A549 (cell line): ENCODE results near the gene CNOT10. TPM values are rescaled to one million over a fixed set of nuclear protein-coding genes. Genes with fewer than 3 reads are reported as not detected.

Experiments used
- ATAC-seq, 2 experiments: fragments of 200-7000 bp in 1 of 2; fragments of >200 bp in 1 of 2; cut with Nextera tagmentation in 1 of 2; cut with Tn5 transposase in 1 of 2; 3 replicates each; pipeline versions ENCODE4 v1.8.0 to v1.9.1; 2018 to 2020; ENCODE audit warnings: mild to moderate bottlenecking in 1 of 2, moderate library complexity in 1 of 2
- CTCF ChIA-PET: fragments of 300-600 bp; sonication (Branson Sonifier 250); formaldehyde crosslinking; extraction: SDS; loops from one replicate; lab custom pipeline; 2021; ENCODE audit warnings: antibody characterized with exemption, inconsistent platforms; lab: Yijun Ruan, JAX
- POLR2A ChIA-PET: fragments of 350-600 bp; formaldehyde crosslinking; extraction: SDS; loops from one replicate; lab custom pipeline; 2021; ENCODE audit warnings: antibody characterized with exemption, inconsistent platforms; lab: Yijun Ruan, JAX
- DNase-seq, 2 experiments: peaks; one replicate each; pipeline versions ENCODE4 v3.0.0 to v3.0.0-alpha.2; 2011 to 2016; ENCODE audit warnings: low read depth in 1 of 2, low spot score in 1 of 2
- FAIRE-seq: peaks from 2 replicates; lab custom pipeline; 2011; peaks lifted over from hg19 to GRCh38; lab: Jason Lieb, UNC
- H3K27ac ChIP-seq, 2 experiments: fragments of >200 bp; sonication (Bioruptor Twin); formaldehyde crosslinking; 3 replicates each; pipeline ENCODE4 v1.5.1; 2016 to 2017
- H3K4me1 ChIP-seq: fragments of >200 bp; sonication (Bioruptor Twin); formaldehyde crosslinking; 3 replicates; pipeline ENCODE4 v1.6.1; 2016
- H3K4me2 ChIP-seq: fragments of >200 bp; sonication (Bioruptor Twin); formaldehyde crosslinking; 3 replicates; pipeline ENCODE4 v1.6.1; 2016
- H3K4me3 ChIP-seq: fragments of >200 bp; sonication (Bioruptor Twin); formaldehyde crosslinking; 3 replicates; pipeline ENCODE4 v1.5.1; 2016
- H3K9me3 ChIP-seq: fragments of >200 bp; sonication (Bioruptor Twin); formaldehyde crosslinking; 3 replicates; pipeline ENCODE4 v1.6.1; 2016
- BHLHE40 ChIP-seq: IDR thresholded peaks from 2 replicates; pipeline ENCODE4 v1.6.1; 2012; ENCODE audit warnings: low read depth, low read length, inconsistent platforms
- CBX2 ChIP-seq: fragments of 200-600 bp; sonication (generic); IDR thresholded peaks from 2 replicates; pipeline ENCODE4 v1.6.1; 2016; ENCODE audit warnings: low read depth, mild to moderate bottlenecking, borderline replicate concordance
- CHD4 ChIP-seq: fragments of 200-600 bp; sonication (generic); IDR thresholded peaks from 2 replicates; pipeline ENCODE4 v1.6.1; 2016; ENCODE audit warnings: antibody characterized with exemption, mild to moderate bottlenecking, borderline replicate concordance
- E2F6 ChIP-seq: IDR thresholded peaks from 2 replicates; pipeline ENCODE4 v1.6.1; 2012; ENCODE audit warnings: low read depth, borderline replicate concordance
- ESRRA ChIP-seq: fragments of 150-350 bp; IDR thresholded peaks from 2 replicates; pipeline ENCODE4 v1.6.1; 2014; ENCODE audit warnings: mild to moderate bottlenecking, low read length, borderline replicate concordance
- FOSB ChIP-seq: fragments of 250-450 bp; sonication (Bioruptor Pico); IDR thresholded peaks from 2 replicates; pipeline ENCODE4 v1.5.0; 2020; ENCODE audit warnings: mild to moderate bottlenecking, moderate library complexity
- FOXS1 ChIP-seq: fragments of 250-450 bp; sonication (Bioruptor Pico); IDR thresholded peaks from 2 replicates; pipeline ENCODE4 v1.5.0; 2020; ENCODE audit warnings: mild to moderate bottlenecking, moderate library complexity
- HOXB5 ChIP-seq: fragments of 250-450 bp; sonication (Bioruptor Pico); IDR thresholded peaks from 2 replicates; pipeline ENCODE4 v1.5.0; 2020; ENCODE audit warnings: mild to moderate bottlenecking, moderate library complexity
- KDM1A ChIP-seq: fragments of 200-600 bp; sonication (generic); IDR thresholded peaks from 2 replicates; pipeline ENCODE4 v1.6.1; 2016; ENCODE audit warnings: low read depth, mild to moderate bottlenecking
- KDM5A ChIP-seq: fragments of 200-600 bp; sonication (generic); IDR thresholded peaks from 2 replicates; pipeline ENCODE4 v1.6.1; 2016; ENCODE audit warnings: antibody characterized with exemption, mild to moderate bottlenecking
- MAFK ChIP-seq: fragments of 450-650 bp; IDR thresholded peaks from 2 replicates; pipeline ENCODE4 v1.6.1; 2014; ENCODE audit not compliant: partially characterized antibody
- MAZ ChIP-seq: fragments of 150-350 bp; IDR thresholded peaks from 2 replicates; pipeline ENCODE4 v1.6.1; 2014; ENCODE audit warnings: antibody characterized with exemption, low read depth, low read length, borderline replicate concordance
- REST ChIP-seq: fragments of 200-600 bp; sonication (generic); IDR thresholded peaks from 2 replicates; pipeline ENCODE4 v1.6.1; 2016; ENCODE audit warnings: antibody characterized with exemption, mild to moderate bottlenecking, moderate library complexity
- RNF2 ChIP-seq: fragments of 200-600 bp; sonication (generic); IDR thresholded peaks from 2 replicates; pipeline ENCODE4 v1.6.1; 2016; ENCODE audit warnings: low read depth, mild to moderate bottlenecking, antibody characterized with exemption, moderate library complexity, borderline replicate concordance
- SREBF2 ChIP-seq: fragments of 450-650 bp; IDR thresholded peaks from 2 replicates; pipeline ENCODE4 v1.6.1; 2014; ENCODE audit warnings: mild to moderate bottlenecking, moderate library complexity
- TFCP2L1 ChIP-seq: fragments of 250-450 bp; sonication (Bioruptor Pico); IDR thresholded peaks from 2 replicates; pipeline ENCODE4 v1.5.0; 2021; ENCODE audit warnings: mild to moderate bottlenecking
- ZFP36 ChIP-seq: fragments of 450-650 bp; IDR thresholded peaks from 2 replicates; pipeline ENCODE4 v1.6.1; 2014; ENCODE audit warnings: borderline replicate concordance; ENCODE audit not compliant: partially characterized antibody
- WGBS: methylation state at CpG from one replicate; pipeline ENCODE4 v1.1.6; 2017; ENCODE audit errors: missing lambda C conversion rate; 5-methylcytosine and 5-hydroxymethylcytosine counted together
- polyA plus RNA-seq, 4 experiments: library from polyadenylated mRNA; depleted of rRNA in 3 of 4; stranded (reverse); fragments of >200 nt; fragmentation: RNase III in 1 of 4; extraction: RNeasy Plus Mini Kit Qiagen cat#74134 plus additional on column Dnase treatment in 1 of 4; gene quantifications; 2 replicates in 3 of 4; 3 replicates in 1 of 4; pipeline ENCODE4 v1.2.3, GENCODE V29; 2011 to 2017

CNOT10 gene
- polyA plus RNA-seq, 2 of the 4 experiments (the other 2 are of a cell fraction), result 23.6 to 43.2 TPM

GRCh38 chr3:32681811-32682210 lies 3.2 kb upstream of the CNOT10 start (continued):
- no peak for TF ChIP-seq KDM1A
- TF ChIP-seq CBX2, result no peak
- no peak for TF ChIP-seq RNF2

- POLR2A ChIA-PET, result interaction anchor here (0.8 to 1.0 kb wide), 5 partner anchors 11 to 172 kb away, joined by 3 to 4 read pairs (median 3); partner anchors contain the start of gene DYNC1LI1
- FAIRE-seq (no peak), DNase-seq (no peak)
Measured at GRCh38 chr3:32684029-32684799, 774 bp upstream of the CNOT10 start.

GRCh38 chr3:32685543-32686185 lies 676 bp downstream of the CNOT10 start:
- ChIA-PET POLR2A (interaction anchor here (0.7 to 1.0 kb wide), 6 partner anchors 9 to 173 kb away, joined by 3 to 4 read pairs (median 3); partner anchors contain the start of gene DYNC1LI1), CTCF (interaction anchor here (0.6 to 5.3 kb wide), 5 partner anchors 9 to 175 kb away, joined by 3 to 19 read pairs (median 4); no protein-coding TSS in a partner anchor)
- Histone ChIP-seq H3K4me2 (peak overlapping the region; percentile 84), H3K9me3 (no peaks in the 10 kb centered on the region), H3K27ac (peak overlapping the region; percentile 85 to 93), H3K4me3 (peak overlapping the region; percentile 77), H3K4me1 (peaks cover 18% of the 10 kb centered on the region)
- FAIRE-seq (no peak), DNase-seq (peak; percentile 28 to 30), ATAC-seq (peak; percentile 52 to 58; a peak in 5 of 6 replicates)
- TF ChIP-seq E2F6 (no peak), KDM5A (peak; percentile 31; the same call in 1 of the 2 replicates)
- 8% methylated on average over 21 of the region's 26 CpGs for WGBS

More at GRCh38 chr3:32684029-32684799, 774 bp upstream of the CNOT10 start:
- peak; percentile 96 for TF ChIP-seq MAFK
- TF ChIP-seq HOXB5, result no peak
- Histone ChIP-seq H3K9me3 (no peaks in the 10 kb centered on the region), H3K4me2 (peak overlapping the region; percentile 78), H3K4me1 (peaks cover 18% of the 10 kb centered on the region), H3K4me3 (peak overlapping the region; percentile 77), H3K27ac (peak overlapping the region; percentile 85 to 93)
- 11% methylated on average over 4 of the region's 4 CpGs for WGBS
- peak in 1 of 2 experiments; percentile 2; a peak in 3 of 6 replicates for ATAC-seq
- CTCF ChIA-PET, result interaction anchor here (0.9 to 5.3 kb wide), 6 partner anchors 9 to 173 kb away, joined by 3 to 19 read pairs (median 4); no protein-coding TSS in a partner anchor

GRCh38 chr3:32686713-32687112 lies 1.7 kb downstream of the CNOT10 start:
- POLR2A ChIA-PET, result no interaction called here
- TF ChIP-seq TFCP2L1 (no peak), MAZ (no peak), REST (no peak), SREBF2 (no peak), ZFP36 (no peak), FOSB (CRISPR knock-in tag) (no peak), KDM5A (no peak), CHD4 (no peak), FOXS1 (no peak), BHLHE40 (no peak), ESRRA (no peak), HOXB5 (no peak)
- CTCF ChIA-PET, result no interaction called here
- no peak for ATAC-seq
- Histone ChIP-seq H3K27ac (peak overlapping the region in 1 of 2 experiments; percentile 28; a peak in 1 of 6 replicates), H3K9me3 (no peaks in the 10 kb centered on the region), H3K4me3 (peak overlapping the region; percentile 77; the same call in 1 of the 3 replicates), H3K4me2 (peak overlapping the region; percentile 84), H3K4me1 (peaks cover 18% of the 10 kb centered on the region)
- FAIRE-seq, result no peak
- no peak for DNase-seq
- WGBS, result 98% methylated on average over 3 of the region's 3 CpGs
